IMR-90 (cell line): ENCODE measurements around the gene DYDC1. TPM values are rescaled to one million over a fixed set of nuclear protein-coding genes. Genes with fewer than 3 reads are reported as not detected.

Source experiments
- ATAC-seq: fragments of 200-7000 bp; cut with Tn5 transposase; 2 replicates; pipeline ENCODE4 v1.9.1; 2020; ENCODE audit warnings: low read depth, mild to moderate bottlenecking, moderate library complexity
- BruUV-seq: library from RNA; stranded (reverse); fragments of 400-500 nt; replicated peaks from 2 replicates; lab custom pipeline; 2021; lab: Mats Ljungman, UMichigan
- CTCF ChIA-PET: fragments of 300-600 bp; formaldehyde crosslinking; extraction: SDS; loops from one replicate; lab custom pipeline; 2021; ENCODE audit warnings: antibody characterized with exemption; lab: Yijun Ruan, JAX
- POLR2A ChIA-PET: fragments of 300-600 bp; sonication (Branson Sonifier 250); formaldehyde crosslinking; loops from one replicate; lab custom pipeline; 2022; ENCODE audit warnings: antibody characterized with exemption; ENCODE audit not compliant: unreplicated experiment; lab: Charles Lee
- DNase-seq: peaks from one replicate; pipeline ENCODE4 v3.0.0; 2013
- H2AFZ ChIP-seq: replicated peaks from 2 replicates; pipeline ENCODE3; 2013; ENCODE audit warnings: low read length, mild to moderate bottlenecking; ENCODE audit not compliant: poor library complexity
- H2AK5ac ChIP-seq: 2 replicates; pipeline ENCODE4 v1.6.1; 2013; ENCODE audit warnings: low read depth, low read length, inconsistent platforms
- H2AK9ac ChIP-seq: replicated peaks from 2 replicates; pipeline ENCODE3; 2013; ENCODE audit warnings: mild to moderate bottlenecking, low read depth, low read length, moderate library complexity; ENCODE audit not compliant: poor library complexity
- H2BK120ac ChIP-seq: 2 replicates; pipeline ENCODE4 v1.6.1; 2013; ENCODE audit warnings: low read depth, low read length, inconsistent platforms
- H2BK15ac ChIP-seq: 3 replicates; pipeline ENCODE4 v1.6.1; 2013; ENCODE audit warnings: low read depth, low read length, inconsistent platforms
- H2BK20ac ChIP-seq: 2 replicates; pipeline ENCODE4 v1.6.1; 2013; ENCODE audit warnings: low read depth, mild to moderate bottlenecking, inconsistent platforms, low read length, moderate library complexity
- H2BK5ac ChIP-seq: 2 replicates; pipeline ENCODE4 v1.6.1; 2013; ENCODE audit warnings: mild to moderate bottlenecking, low read depth, low read length, inconsistent platforms; ENCODE audit not compliant: poor library complexity, severe bottlenecking
- H3K14ac ChIP-seq: replicated peaks from 2 replicates; pipeline ENCODE4 v1.6.1; 2013; ENCODE audit warnings: low read depth, low read length, inconsistent platforms
- H3K18ac ChIP-seq: 2 replicates; pipeline ENCODE4 v1.6.1; 2013; ENCODE audit warnings: low read depth, low read length, control low read depth
- H3K23ac ChIP-seq: 2 replicates; pipeline ENCODE4 v1.6.1; 2013; ENCODE audit warnings: low read depth, low read length, inconsistent platforms
- H3K27ac ChIP-seq: 2 replicates; pipeline ENCODE4 v1.5.1; 2013; ENCODE audit warnings: mild to moderate bottlenecking, control low read depth, low read length; ENCODE audit not compliant: insufficient read depth
- H3K27me3 ChIP-seq: 2 replicates; pipeline ENCODE4 v1.6.1; 2013; ENCODE audit warnings: low read length; ENCODE audit not compliant: control insufficient read depth, insufficient read depth
- H3K36me3 ChIP-seq: 2 replicates; pipeline ENCODE4 v1.6.1; 2013; ENCODE audit warnings: low read length, mixed read lengths; ENCODE audit not compliant: control insufficient read depth, insufficient read depth
- H3K4ac ChIP-seq: 2 replicates; pipeline ENCODE4 v1.6.1; 2013; ENCODE audit warnings: low read depth, low read length, inconsistent platforms
- H3K4me1 ChIP-seq: 2 replicates; pipeline ENCODE4 v1.6.1; 2013; ENCODE audit warnings: low read length, mixed read lengths; ENCODE audit not compliant: control insufficient read depth, insufficient read depth
- H3K4me2 ChIP-seq: 2 replicates; pipeline ENCODE4 v1.6.1; 2013; ENCODE audit warnings: low read depth, mild to moderate bottlenecking, control low read depth, low read length, moderate library complexity
- H3K4me3 ChIP-seq: 2 replicates; pipeline ENCODE4 v1.5.1; 2013; ENCODE audit warnings: low read depth, mild to moderate bottlenecking, control low read depth, low read length, moderate library complexity; ENCODE audit not compliant: insufficient read depth
- H3K56ac ChIP-seq: 2 replicates; pipeline ENCODE4 v1.6.1; 2013; ENCODE audit warnings: low read length, inconsistent platforms; ENCODE audit not compliant: insufficient read depth; ENCODE audit errors: extremely low read depth
- H3K79me1 ChIP-seq, 2 experiments: 2 replicates each; pipeline ENCODE4 v1.6.1; 2013; ENCODE audit warnings: low read length in 2 of 2, inconsistent platforms in 1 of 2, low read depth in 1 of 2
- H3K9ac ChIP-seq: 2 replicates; pipeline ENCODE4 v1.6.1; 2013; ENCODE audit warnings: low read depth, low read length, control low read depth
- H3K9me1 ChIP-seq: 2 replicates; pipeline ENCODE4 v1.6.1; 2013; ENCODE audit warnings: low read length, inconsistent platforms; ENCODE audit not compliant: insufficient read depth
- H3K9me3 ChIP-seq: 2 replicates; pipeline ENCODE4 v1.6.1; 2013; ENCODE audit warnings: low read length; ENCODE audit not compliant: control insufficient read depth, insufficient read depth
- H4K20me1 ChIP-seq: 2 replicates; pipeline ENCODE4 v1.6.1; 2013; ENCODE audit warnings: low read length, inconsistent platforms; ENCODE audit not compliant: insufficient read depth
- H4K5ac ChIP-seq: 2 replicates; pipeline ENCODE4 v1.6.1; 2013; ENCODE audit warnings: mild to moderate bottlenecking, low read depth, low read length, control low read depth
- H4K8ac ChIP-seq, 2 experiments: 2 replicates each; pipeline ENCODE4 v1.6.1; 2013; ENCODE audit warnings: low read depth in 2 of 2, low read length in 2 of 2, control low read depth in 1 of 2, inconsistent platforms in 1 of 2
- H4K91ac ChIP-seq: 2 replicates; pipeline ENCODE4 v1.6.1; 2013; ENCODE audit warnings: low read depth, low read length, inconsistent platforms; ENCODE audit not compliant: insufficient read depth
- CEBPB ChIP-seq: IDR thresholded peaks from 2 replicates; pipeline ENCODE4 v1.6.1; 2012; ENCODE audit warnings: low read depth, low read length, improper control_type of control experiment
- FOS ChIP-seq: fragments of 150-350 bp; IDR thresholded peaks from 2 replicates; pipeline ENCODE4 v1.6.1; 2016; ENCODE audit warnings: low read depth, low read length
- WGBS, 2 experiments: methylation state at CpG; one replicate each; pipeline versions ENCODE4 v1.1.5 to v1.1.7; 2013; ENCODE audit warnings: missing lambda C conversion rate in 2 of 2; ENCODE audit not compliant: insufficient read length in 1 of 2; ENCODE audit errors: extremely low coverage in 2 of 2; 5-methylcytosine and 5-hydroxymethylcytosine counted together
- dilution Hi-C: fragments of 300-500 bp; cut with HindIII; formaldehyde crosslinking; loops from one replicate; pipeline ENCODE4 v1.14.3; 2018; ENCODE audit warnings: low sequenced_read_pairs; ENCODE audit not compliant: unreplicated experiment
- in situ Hi-C: fragments of 300-500 bp; cut with MboI; formaldehyde crosslinking; loops from 3 replicates; pipeline ENCODE4 v1.14.3; 2019; ENCODE audit warnings: low sequenced_read_pairs, inconsistent platforms, mixed read lengths
- intact Hi-C: fragments of 100-400 bp; cut with micrococcal nuclease; formaldehyde crosslinking; loops from 2 replicates; pipeline ENCODE4 v1.10.0; 2022
- polyA plus RNA-seq, 3 experiments: library from polyadenylated mRNA; depleted of rRNA; stranded (reverse); fragments of >200 nt; gene quantifications; 2 replicates each; pipeline ENCODE4 v1.2.3, GENCODE V29; 2012; ENCODE audit warnings: low replicate concordance in 1 of 3
- total RNA-seq: library from RNA; depleted of rRNA; stranded (reverse); fragments of >200 nt; gene quantifications from 2 replicates; pipeline ENCODE4 v1.2.3, GENCODE V29; 2012

The DYDC1 gene
- total and polyA plus RNA-seq, 2 of the 4 experiments (the other 2 are of a cell fraction): not detected

DNA sequence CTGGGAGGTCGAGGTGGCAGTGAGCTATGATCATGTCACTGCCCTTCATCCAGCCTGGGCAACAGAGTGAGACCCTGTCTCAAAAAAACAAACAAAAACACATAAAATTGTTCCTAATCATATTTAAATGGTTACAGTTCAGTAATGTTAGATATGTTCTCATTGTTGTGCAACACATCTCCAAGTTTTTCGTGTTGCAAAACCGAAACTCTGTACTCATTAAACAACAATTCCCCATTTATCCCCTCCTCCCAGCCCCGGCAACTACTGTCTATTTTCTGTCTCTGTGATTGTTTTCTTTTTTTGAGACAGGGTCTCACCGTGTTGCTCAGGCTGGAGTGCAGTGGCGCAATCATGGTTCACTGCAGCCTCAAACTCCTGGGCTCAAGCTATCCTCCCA lies 35.7 kb upstream of the DYDC1 start:
- Histone ChIP-seq H3K4ac (no peak overlapping the region), H3K4me3 (no peak overlapping the region)

More for the DNA sequence above, 35.7 kb upstream of the DYDC1 start:
- Histone ChIP-seq H3K27ac (no peak overlapping the region), H4K20me1 (no peaks in the 10 kb centered on the region), H3K56ac (no peak overlapping the region), H2BK15ac (no peak overlapping the region), H2BK20ac (no peak overlapping the region), H3K79me1 (no peaks in the 10 kb centered on the region), H3K14ac (no peak overlapping the region), H3K4me2 (no peak overlapping the region), H2BK5ac (no peak overlapping the region), H3K9me1 (no peaks in the 10 kb centered on the region), H3K18ac (no peak overlapping the region; the same call in 1 of the 2 replicates), H2AK5ac (no peak overlapping the region), H3K4me1 (no peaks in the 10 kb centered on the region), H2BK120ac (no peak overlapping the region), H4K8ac (no peak overlapping the region), H2AK9ac (no peak overlapping the region), H3K9me3 (no peaks in the 10 kb centered on the region), H4K5ac (no peak overlapping the region), H3K23ac (no peak overlapping the region), H4K91ac (no peak overlapping the region), H3K27me3 (no peaks in the 10 kb centered on the region; the same call in 1 of the 2 replicates), H3K9ac (no peak overlapping the region), H2AFZ (no peak overlapping the region), H3K36me3 (no peaks in the 10 kb centered on the region)
- intact Hi-C loops (no loop called here), dilution Hi-C loops (no loop called here), in situ Hi-C loops (no loop called here)
- DNase-seq (no peak), ATAC-seq (no peak)
- ChIA-PET CTCF (no interaction called here), POLR2A (no interaction called here)
- TF ChIP-seq CEBPB: peak; percentile 62
- no peak for TF ChIP-seq FOS
- BruUV-seq: no TSS peak
- no CpG with 5 or more reads among the region's 6 CpGs for whole genome bisulfite sequencing, 2 experiments
